ENCODE results near the gene STT3B. TPM values are rescaled to one million over a fixed set of nuclear protein-coding genes. Genes with fewer than 3 reads are reported as not detected.

The STT3B gene
- total and polyA plus RNA-seq, 2 of the 13 experiments (the other 11 are each of a cell fraction or from before 2014, with no cell fraction given) = 85.0 to 205 TPM

- TF ChIP-seq, protein P1, sequence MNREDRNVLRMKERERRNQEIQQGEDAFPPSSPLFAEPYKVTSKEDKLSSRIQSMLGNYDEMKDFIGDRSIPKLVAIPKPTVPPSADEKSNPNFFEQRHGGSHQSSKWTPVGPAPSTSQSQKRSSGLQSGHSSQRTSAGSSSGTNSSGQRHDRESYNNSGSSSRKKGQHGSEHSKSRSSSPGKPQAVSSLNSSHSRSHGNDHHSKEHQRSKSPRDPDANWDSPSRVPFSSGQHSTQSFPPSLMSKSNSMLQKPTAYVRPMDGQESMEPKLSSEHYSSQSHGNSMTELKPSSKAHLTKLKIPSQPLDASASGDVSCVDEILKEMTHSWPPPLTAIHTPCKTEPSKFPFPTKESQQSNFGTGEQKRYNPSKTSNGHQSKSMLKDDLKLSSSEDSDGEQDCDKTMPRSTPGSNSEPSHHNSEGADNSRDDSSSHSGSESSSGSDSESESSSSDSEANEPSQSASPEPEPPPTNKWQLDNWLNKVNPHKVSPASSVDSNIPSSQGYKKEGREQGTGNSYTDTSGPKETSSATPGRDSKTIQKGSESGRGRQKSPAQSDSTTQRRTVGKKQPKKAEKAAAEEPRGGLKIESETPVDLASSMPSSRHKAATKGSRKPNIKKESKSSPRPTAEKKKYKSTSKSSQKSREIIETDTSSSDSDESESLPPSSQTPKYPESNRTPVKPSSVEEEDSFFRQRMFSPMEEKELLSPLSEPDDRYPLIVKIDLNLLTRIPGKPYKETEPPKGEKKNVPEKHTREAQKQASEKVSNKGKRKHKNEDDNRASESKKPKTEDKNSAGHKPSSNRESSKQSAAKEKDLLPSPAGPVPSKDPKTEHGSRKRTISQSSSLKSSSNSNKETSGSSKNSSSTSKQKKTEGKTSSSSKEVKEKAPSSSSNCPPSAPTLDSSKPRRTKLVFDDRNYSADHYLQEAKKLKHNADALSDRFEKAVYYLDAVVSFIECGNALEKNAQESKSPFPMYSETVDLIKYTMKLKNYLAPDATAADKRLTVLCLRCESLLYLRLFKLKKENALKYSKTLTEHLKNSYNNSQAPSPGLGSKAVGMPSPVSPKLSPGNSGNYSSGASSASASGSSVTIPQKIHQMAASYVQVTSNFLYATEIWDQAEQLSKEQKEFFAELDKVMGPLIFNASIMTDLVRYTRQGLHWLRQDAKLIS (CRISPR knock-in tag; IDR thresholded peaks at IDR 0.05) = no peak
- TF ChIP-seq REL (CRISPR knock-in tag; conservative IDR thresholded peaks at IDR 0.05) = no peak
- TF ChIP-seq DZIP1 (CRISPR knock-in tag; IDR thresholded peaks at IDR 0.05) = no peak
- TF ChIP-seq TCF12 (IDR thresholded peaks at IDR 0.05) = no peak
- TF ChIP-seq TCF12 (CRISPR knock-in tag; IDR thresholded peaks at IDR 0.05) = no peak
- TF ChIP-seq FOSL1 (CRISPR knock-in tag; IDR thresholded peaks at IDR 0.05; ENCODE audit: borderline replicate concordance) = no peak
- no peak for TF ChIP-seq MTA1 (CRISPR knock-in tag; IDR thresholded peaks at IDR 0.05; ENCODE audit: borderline replicate concordance)
- no peak for TF ChIP-seq ZNF512B (CRISPR knock-in tag; IDR thresholded peaks at IDR 0.05; ENCODE audit: borderline replicate concordance)
- no peak for TF ChIP-seq ZNF20 (CRISPR knock-in tag; IDR thresholded peaks at IDR 0.05)
- TF ChIP-seq ZNF326 (CRISPR knock-in tag; IDR thresholded peaks at IDR 0.05; ENCODE audit: borderline replicate concordance) = no peak
- TF ChIP-seq, protein P2, sequence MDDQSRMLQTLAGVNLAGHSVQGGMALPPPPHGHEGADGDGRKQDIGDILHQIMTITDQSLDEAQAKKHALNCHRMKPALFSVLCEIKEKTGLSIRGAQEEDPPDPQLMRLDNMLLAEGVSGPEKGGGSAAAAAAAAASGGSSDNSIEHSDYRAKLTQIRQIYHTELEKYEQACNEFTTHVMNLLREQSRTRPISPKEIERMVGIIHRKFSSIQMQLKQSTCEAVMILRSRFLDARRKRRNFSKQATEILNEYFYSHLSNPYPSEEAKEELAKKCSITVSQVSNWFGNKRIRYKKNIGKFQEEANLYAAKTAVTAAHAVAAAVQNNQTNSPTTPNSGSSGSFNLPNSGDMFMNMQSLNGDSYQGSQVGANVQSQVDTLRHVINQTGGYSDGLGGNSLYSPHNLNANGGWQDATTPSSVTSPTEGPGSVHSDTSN (CRISPR knock-in tag; IDR thresholded peaks at IDR 0.05; ENCODE audit: borderline replicate concordance) = no peak
- no peak for TF ChIP-seq ZNF674 (CRISPR knock-in tag; IDR thresholded peaks at IDR 0.05; ENCODE audit: low read depth)
- no peak for TF ChIP-seq NFKBIZ (CRISPR knock-in tag; IDR thresholded peaks at IDR 0.05)
- no peak for TF ChIP-seq MEIS1 (CRISPR knock-in tag; IDR thresholded peaks at IDR 0.05; ENCODE audit: borderline replicate concordance)
- no peak for TF ChIP-seq SRF (IDR thresholded peaks at IDR 0.05; ENCODE audit: low read depth, low read length)
- no peak for TF ChIP-seq HNF4G (IDR thresholded peaks at IDR 0.05; ENCODE audit: borderline replicate concordance, low read depth, low read length)
- TF ChIP-seq HNF4G (CRISPR knock-in tag; IDR thresholded peaks at IDR 0.05; ENCODE audit: borderline replicate concordance, low read depth) = no peak
Measured at GRCh38 chr3:31533169-31534064, 692 bp downstream of the STT3B start (continued).
